SKM-1 (cell line): ENCODE results near the gene MGARP.
A peak's percentile ranks its signal among the peaks of the same experiment; 100 is the strongest.
"Not testable (repeated sequence)": the region's sequence is repeated elsewhere in the genome, so short reads cannot be mapped to it uniquely, and the experiment has no call there.

Experiments
- DNase-seq: peaks from one replicate; lab custom pipeline; 2025; ENCODE audit not compliant: unreplicated experiment; lab: John Stamatoyannopoulos, UW

MGARP gene

DNA sequence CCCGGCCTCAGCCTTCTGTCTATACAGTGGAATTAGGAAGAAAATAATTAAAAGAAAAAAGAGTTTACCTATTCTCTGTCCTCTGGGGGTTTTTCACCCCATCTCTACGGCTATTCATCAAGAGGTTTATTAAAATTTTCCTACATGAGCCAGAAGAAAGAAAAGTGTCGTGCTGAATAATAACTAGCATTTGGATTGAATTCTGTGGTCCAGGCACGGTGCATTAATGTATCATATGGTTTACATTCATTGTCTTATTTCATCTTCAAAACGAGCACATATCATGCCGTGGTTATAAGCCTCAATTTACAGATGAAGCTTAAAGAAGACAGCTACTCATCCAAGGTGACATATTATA lies 15.9 kb upstream of the MGARP start:
- no peak for DNase-seq

DNA sequence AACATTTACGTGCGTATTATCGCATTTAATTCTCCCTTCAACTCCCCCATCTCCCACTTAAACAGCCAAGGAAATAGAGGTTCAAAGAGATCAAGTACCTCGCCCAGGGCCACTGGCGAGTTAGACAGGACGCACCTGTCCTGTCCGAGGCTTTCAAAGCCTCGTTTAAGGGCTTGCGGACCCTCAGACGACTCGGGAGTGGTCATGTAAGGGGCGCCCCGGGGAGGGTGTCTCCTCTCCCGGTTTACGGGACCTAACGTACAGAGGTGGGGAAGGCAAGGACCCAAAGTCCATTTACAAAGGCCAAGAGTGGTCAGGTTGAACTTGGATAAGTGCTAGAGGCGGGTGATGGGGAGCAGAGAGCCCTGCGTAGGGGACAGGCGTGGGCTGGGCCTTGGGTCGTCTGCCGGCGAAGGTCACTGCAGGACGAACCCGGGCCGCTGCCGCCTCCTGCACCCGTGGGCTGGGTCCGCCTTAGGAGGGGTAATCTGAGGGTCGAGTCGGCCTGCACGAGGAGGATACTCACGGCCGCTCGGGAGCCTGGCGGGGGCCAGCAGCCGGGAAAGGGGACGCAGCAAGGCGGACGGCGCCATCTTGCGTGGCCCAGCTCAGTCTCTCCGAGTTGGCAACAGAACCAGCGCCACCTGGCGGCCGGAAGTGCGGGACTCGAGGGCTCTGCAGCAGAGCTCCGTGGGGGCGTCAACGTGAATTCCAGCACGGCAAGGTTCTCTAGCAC lies 15.3 kb upstream of the MGARP start:
- peak; percentile 80 for DNase-seq

DNA sequence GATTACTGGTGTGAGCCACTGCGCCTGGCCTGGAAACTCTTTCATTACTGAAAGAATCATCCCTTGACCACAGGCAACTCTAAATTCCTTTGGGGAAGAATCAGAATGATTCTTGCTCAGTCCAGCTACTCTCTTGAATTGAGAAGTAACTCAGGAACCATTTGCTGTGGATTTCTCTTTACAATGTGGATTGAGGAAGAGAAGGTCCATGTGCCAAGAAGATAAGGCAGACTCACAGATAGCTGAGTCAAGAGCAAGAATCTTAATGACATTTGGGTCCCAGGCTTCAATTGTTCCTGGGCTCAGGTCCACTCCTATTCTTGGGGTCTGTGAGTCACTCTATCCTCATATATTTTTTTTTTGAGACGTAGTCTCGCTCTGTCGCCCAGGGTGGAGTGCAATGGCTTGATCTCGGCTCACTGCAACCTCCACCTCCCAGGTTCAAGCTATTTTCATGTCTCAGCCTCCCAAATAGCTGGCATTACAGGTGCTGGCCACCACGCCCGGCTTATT lies 6.2 kb upstream of the MGARP start:
- DNase-seq, result no peak

GRCh38 chr4:139282721-139283075 lies 2.7 kb upstream of the MGARP start:
- DNase-seq, result no peak

GRCh38 chr4:139282065-139282720 lies 2.2 kb upstream of the MGARP start:
- no peak for DNase-seq

DNA sequence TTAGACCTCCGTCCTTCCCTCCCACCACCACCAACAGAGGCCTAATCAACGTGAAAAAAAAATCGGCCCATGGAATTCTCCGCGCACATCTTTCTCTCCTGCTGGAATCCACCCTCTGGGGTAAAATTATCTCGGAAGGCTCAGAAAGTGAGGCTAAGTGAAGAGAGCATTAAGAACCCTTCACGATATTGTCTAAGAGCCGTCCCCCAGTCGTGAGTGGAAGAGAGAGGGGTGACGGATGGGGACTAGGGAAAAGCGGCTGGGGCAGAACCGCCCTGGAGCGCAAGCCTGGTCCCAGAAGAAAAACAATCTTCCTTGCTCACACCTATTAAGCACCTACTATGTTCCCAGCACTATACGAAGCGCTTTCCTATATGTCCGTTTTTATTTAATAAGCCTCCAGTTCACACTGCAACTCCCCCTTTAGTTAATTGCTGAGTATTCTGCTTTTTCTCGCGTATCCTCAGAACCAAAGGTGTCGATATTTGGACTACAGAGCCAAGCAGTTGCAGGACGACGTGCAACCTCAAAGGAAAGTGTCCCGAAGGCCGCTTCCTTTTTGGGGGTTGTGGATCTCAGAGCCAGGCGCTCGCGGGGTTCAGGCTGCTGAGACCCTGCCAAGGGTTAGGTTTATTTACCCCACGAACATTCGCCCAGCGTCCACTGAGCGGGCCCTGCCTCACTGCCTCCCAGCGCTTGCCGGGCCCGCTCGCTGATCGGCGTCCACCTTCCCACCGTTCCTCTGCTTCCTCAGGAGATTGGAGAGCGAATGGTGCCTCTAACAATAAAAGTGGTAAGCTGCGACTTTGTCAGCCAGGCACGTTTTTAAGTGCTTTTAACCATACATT lies 889 bp downstream of the MGARP start:
- DNase-seq, result no peak

DNA sequence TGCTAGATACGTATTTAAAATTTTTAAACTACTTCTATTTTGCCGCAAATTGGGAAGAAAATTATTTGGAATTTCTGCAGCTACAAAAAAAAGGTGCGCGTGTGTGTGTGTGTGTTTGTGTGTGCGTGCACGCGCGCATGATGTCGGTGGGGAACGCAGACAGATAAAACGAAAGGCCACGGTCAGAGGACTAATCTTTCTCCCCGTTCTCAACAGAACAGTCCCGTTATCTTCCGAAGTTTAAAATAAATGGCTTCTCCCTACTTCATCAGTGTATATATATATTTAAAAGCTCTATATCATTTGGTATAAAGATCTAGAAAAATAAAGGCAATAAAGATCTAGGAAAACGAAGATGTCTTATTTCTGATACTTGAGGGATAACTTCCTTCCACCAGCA lies 1.5 kb downstream of the MGARP start:
- DNase-seq, result no peak

GRCh38 chr4:139275281-139275735 lies 4.7 kb downstream of the MGARP start:
- DNase-seq, result no peak

DNA sequence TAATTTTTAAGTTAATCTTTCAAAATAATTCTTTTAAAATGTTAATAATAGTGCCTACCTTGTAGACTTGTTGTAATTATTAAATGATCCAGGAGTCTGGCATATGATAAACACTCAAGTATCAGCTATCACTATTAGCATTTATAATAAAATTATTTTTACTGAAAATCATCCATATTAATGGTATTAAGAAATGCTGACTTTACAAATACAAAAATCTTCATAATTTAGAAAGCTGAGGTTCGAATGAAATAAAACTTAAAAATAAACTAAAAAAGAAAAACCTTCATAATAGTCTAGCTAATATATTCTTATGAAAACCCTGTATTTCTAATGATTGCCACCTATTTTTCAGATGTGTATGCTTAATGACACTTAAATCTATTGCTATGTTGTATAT lies 5.2 kb downstream of the MGARP start:
- DNase-seq, result no peak

DNA sequence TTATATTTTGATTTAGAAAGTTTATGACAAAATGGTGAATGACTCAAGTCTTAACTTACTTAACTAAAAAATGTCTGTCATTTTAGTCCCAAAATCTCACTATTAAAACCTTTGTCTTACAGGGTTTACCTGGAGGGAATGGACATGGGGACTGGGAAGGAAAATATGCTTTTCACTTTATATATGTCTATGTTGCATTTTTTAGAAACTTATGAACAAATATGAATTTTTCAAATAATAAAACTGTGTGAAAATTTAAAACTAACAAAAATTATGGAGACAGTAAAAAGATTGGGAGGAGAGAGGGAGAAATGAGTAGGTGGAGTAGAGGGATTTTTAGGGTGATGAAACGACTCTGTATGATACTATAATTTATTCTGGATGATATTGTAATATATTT lies 6.2 kb downstream of the MGARP start:
- no peak for DNase-seq

DNA sequence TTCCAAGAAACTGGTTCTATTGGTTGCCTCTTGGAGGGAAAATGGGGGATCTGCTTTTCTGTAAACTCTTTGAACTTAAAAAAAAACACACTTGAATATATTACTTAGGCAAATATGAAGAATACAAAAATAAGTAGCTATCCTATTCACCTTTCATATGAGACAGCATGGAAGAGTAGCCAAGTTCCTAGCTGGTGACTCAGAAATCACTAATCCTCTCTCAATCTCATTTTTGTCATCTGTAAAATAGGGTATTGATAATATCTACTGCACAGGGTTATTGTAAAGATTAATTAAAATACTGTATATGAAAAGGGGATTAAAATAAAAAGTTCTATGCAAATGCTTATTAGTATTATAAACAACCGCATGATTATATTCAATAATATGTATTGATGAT lies 12.7 kb downstream of the MGARP start:
- DNase-seq, result no peak

DNA sequence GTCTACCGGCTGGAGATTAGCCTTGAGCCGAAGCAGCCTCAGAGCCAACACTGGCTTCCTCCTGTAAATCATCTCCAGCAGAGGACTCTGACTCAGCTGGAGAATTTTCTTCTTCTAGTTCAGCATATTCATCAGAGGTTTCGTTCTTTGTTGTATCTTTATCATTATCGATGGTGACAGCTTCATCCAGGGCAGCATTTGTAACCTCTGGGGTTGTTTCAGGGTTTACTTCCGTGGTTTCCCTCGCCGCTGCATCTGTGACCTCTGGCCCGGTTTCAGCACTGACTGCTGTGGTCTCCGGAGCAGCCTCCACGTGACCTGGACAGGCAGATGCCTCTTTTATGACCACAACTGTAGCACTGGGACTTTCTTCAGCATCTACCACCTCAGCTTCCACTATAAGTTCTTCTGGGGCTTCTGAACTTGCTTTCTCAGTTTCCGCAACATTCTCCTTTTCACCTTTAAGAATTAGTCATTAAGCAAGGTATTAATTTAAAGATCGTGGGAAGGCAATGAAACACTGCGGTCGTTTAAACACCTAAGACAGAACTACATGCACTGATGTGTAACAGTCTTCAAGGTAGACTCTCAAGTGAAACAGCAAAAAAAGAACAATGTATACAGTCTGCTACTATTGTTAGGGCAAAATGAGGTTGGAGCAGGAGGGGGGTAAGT lies 13.3 kb downstream of the MGARP start:
- DNase-seq, result peak; percentile 75

DNA sequence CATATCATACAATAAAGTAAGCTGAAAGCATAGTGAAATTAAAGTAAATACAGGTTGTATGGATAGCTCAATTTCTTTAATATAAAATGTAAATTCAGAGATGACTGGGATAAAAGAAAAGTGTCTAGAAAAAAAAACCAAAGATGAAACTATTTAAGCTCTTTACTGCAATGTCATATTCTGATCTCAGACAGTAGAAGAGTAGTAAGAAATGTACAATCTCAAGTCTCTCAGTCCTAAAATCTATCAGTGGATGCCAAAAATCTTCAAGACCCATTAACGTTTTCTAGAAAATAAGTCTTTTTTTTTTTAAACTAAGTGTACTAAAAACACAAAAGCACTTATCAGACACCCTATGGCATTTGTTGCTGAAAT lies 13.8 kb downstream of the MGARP start:
- no peak for DNase-seq

DNA sequence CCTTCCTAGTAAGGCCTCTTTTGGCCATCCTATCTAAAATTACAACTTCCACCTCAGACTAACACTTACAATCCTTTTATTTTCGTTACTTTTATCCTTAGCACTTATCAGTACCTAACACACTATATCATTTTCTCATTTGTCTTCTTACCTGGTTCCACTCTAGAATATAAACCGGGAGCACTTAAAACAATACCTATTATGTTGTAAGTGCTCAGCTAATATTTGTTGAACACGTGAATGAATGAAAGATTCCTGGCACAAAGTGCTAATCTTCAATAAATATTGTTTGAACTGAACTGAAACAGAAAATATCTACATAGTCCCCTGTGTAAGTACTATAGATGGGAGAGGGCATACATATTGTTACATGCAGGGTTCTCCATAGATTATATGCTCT lies 14.4 kb downstream of the MGARP start:
- DNase-seq, result no peak

DNA sequence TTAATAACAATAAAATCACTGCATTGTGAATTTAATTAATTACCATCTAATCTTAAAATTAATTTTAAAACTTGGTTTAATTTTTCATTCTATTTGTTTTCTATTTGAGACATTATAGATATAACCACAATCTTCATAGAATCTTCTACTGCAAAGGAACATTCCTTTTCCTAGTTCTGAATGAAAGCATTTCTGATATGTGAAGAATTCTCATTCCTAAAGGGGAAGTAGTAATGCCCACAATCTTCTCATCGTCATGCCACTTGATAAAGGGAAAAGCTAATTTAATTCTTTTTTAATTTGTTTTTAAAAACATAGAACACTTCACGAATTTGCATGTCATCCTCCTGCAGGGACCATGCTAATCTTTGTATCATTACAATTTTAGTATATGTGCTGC lies 23.7 kb downstream of the MGARP start:
- no peak for DNase-seq

GRCh38 chr4:139255581-139255980 lies 24.4 kb downstream of the MGARP start:
- DNase-seq, result not testable (repeated sequence)

DNA sequence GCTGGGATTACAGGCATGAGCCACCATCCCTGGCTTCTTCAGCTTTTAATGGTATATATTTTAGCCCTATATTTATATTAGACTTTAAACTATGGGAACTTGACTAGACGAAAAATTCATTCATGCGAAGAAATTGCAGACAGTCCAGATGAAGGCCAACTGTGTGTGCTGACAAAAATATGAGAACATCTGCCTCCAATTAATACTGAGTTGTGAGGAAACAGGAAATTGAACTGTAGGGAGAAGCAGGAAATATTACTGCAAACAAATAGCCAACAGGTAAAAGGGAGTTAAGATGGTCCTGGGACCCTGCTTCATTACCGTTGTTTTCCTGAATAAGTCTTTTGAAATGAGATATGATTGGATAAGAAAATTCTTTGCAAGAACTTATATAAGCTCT lies 26.3 kb downstream of the MGARP start:
- no peak for DNase-seq

- DNase-seq, result no peak
Measured at GRCh38 chr4:139253046-139253445, 27.0 kb downstream of the MGARP start.

- no peak for DNase-seq
Measured at GRCh38 chr4:139247700-139248238, 32.3 kb downstream of the MGARP start.

DNA sequence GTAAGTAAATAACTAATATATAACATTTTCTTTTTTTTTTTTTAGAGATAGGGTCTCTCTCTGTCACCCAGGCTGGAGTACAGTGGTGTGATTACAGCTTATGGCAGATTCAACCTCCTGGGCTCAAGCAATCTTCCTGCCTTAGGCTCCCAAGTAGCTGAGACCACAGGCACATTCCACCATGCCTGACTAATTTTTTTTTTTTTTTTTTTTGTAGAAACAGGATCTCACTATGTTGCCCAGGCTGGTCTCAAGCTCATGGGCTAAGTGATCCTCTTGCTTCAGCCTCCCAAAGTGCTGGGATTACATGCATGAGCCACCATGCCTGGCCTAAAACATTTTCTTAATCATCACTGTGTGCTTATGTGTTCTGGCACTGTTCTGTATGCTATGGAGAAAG lies 32.8 kb downstream of the MGARP start:
- DNase-seq, result no peak

- DNase-seq, result no peak
Measured at GRCh38 chr4:139246166-139246565, 33.9 kb downstream of the MGARP start.
